Measurements from ENCODE around the gene TMEM187. TPM values are rescaled to one million over a fixed set of nuclear protein-coding genes. Genes with fewer than 3 reads are reported as not detected.
"Not testable (repeated sequence)": the region's sequence is repeated elsewhere in the genome, so short reads cannot be mapped to it uniquely, and the experiment has no call there.

The TMEM187 gene
- total RNA-seq, 2 experiments from 2014 or later = 6.2 to 6.7 TPM

DNA sequence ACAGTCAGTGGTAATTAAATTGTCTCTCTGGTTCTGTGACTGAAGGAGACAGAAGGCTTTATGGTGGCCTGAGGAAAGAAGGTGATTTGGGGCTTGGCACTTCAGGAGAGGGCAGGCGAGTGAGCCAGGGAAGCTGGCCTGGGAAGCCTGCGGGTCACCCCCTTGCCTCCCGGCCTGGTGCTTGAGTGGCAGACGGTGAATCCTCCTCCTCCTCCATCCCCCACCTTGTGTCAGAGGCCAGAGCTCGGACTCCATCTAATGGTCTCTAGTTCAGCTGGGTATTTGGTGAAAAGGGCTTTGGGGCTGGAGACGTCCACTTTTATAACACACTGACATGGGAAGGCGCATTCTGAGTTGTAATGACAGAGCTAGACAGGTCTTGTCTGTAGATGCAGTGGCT lies 8.7 kb downstream of the TMEM187 start:
- Mint-ChIP-seq H3K27me3 (ENCODE audit: low read depth) (no peaks in the 10 kb centered on the region), H3K36me3 (ENCODE audit: low read depth) (peaks cover 7% of the 10 kb centered on the region), H3K9me3 (no peaks in the 10 kb centered on the region), H3K4me1 (ENCODE audit: low read depth) (peaks cover 49% of the 10 kb centered on the region), H3K27ac (peak overlapping the region; percentile 95), H3K4me3 (peak overlapping the region; percentile 63)
- CTCF ChIA-PET = interaction anchor here (0.9 to 1.7 kb wide), 2 partner anchors 10 to 31 kb away, joined by 3 to 6 read pairs; partner anchors contain the start of gene HCFC1
- intact Hi-C loops (cut with micrococcal nuclease) = loop anchor here (5.0 kb wide), 1 partner anchor 36 kb away; the partner anchor contains the start of gene IRAK1
- DNase-seq = no peak

DNA sequence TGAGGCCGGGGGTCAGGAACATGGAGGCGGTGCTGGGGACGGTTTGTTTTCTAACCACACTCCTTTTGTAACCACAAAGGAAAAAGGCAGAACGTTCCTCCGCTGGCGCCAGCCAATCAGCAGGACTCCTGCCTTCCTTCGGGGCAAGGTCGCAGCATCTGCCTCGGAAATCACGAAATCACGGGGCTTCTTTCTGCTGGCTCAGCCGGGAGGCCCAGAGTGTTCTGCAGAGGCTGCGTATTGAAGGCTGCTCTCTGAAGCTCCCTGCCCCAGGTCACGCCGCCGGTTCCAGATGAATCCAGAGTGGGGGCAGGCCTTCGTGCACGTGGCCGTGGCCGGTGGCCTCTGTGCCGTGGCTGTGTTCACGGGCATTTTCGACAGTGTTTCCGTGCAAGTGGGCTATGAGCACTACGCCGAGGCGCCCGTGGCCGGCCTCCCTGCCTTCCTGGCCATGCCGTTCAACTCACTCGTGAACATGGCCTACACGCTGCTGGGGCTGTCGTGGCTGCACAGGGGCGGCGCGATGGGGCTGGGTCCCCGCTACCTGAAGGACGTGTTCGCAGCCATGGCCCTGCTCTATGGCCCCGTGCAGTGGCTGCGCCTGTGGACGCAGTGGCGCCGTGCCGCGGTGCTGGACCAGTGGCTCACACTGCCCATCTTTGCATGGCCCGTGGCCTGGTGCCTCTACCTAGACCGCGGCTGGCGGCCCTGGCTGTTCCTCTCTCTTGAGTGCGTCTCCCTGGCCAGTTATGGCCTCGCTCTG lies 9.4 kb downstream of the TMEM187 start:
- H3K4me3 Mint-ChIP-seq = peak overlapping the region; percentile 63
- CTCF ChIA-PET = interaction anchor here (0.9 to 1.7 kb wide), 2 partner anchors 11 to 32 kb away, joined by 3 to 6 read pairs; partner anchors contain the start of gene HCFC1
- peaks cover 7% of the 10 kb centered on the region for H3K36me3 Mint-ChIP-seq (ENCODE audit: low read depth)
- intact Hi-C loops (cut with micrococcal nuclease) = loop anchor here (5.0 kb wide), 1 partner anchor 35 kb away; the partner anchor contains the start of gene IRAK1
- peak overlapping the region; percentile 95 for H3K27ac Mint-ChIP-seq
- H3K9me3 Mint-ChIP-seq = no peaks in the 10 kb centered on the region
- H3K27me3 Mint-ChIP-seq (ENCODE audit: low read depth) = no peaks in the 10 kb centered on the region
- peak; percentile 83 for DNase-seq
- H3K4me1 Mint-ChIP-seq (ENCODE audit: low read depth) = peaks cover 48% of the 10 kb centered on the region

DNA sequence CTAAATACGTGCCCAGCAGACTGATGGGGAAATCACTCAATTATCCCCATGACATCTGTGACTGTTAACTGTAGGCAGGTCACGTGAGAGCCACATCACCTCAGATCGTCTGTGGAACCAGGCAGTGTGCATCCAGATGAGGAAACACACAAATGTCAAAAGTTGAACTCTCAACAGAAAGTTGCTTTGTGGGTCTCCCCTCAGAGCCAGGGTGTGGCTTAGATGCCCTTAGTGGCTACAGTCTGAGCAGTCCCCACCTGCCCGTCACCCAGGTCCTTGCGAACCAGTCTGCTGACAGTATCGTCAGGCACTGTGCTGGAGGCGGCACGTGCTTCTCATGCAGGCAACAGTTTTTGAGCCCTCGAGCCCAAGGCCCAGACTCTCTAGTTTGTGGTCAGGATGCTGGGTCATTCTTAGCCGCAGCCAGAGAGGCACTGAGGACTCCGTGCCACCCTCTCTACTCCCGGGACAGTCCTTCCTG lies 10.8 kb downstream of the TMEM187 start:
- H3K36me3 Mint-ChIP-seq (ENCODE audit: low read depth) = peaks cover 7% of the 10 kb centered on the region
- DNase-seq = peak; percentile 49
- no peak overlapping the region for H3K4me3 Mint-ChIP-seq
- H3K27ac Mint-ChIP-seq = peak overlapping the region; percentile 95
- no peaks in the 10 kb centered on the region for H3K27me3 Mint-ChIP-seq (ENCODE audit: low read depth)
- CTCF ChIA-PET = interaction anchor here (0.5 kb wide), 1 partner anchor 73 kb away, joined by 5 read pairs; no protein-coding TSS in a partner anchor
- H3K9me3 Mint-ChIP-seq = no peaks in the 10 kb centered on the region
- intact Hi-C loops (cut with micrococcal nuclease) = loop anchor here (5.0 kb wide), 1 partner anchor 34 kb away; the partner anchor contains the start of gene IRAK1
- peaks cover 47% of the 10 kb centered on the region for H3K4me1 Mint-ChIP-seq (ENCODE audit: low read depth)

DNA sequence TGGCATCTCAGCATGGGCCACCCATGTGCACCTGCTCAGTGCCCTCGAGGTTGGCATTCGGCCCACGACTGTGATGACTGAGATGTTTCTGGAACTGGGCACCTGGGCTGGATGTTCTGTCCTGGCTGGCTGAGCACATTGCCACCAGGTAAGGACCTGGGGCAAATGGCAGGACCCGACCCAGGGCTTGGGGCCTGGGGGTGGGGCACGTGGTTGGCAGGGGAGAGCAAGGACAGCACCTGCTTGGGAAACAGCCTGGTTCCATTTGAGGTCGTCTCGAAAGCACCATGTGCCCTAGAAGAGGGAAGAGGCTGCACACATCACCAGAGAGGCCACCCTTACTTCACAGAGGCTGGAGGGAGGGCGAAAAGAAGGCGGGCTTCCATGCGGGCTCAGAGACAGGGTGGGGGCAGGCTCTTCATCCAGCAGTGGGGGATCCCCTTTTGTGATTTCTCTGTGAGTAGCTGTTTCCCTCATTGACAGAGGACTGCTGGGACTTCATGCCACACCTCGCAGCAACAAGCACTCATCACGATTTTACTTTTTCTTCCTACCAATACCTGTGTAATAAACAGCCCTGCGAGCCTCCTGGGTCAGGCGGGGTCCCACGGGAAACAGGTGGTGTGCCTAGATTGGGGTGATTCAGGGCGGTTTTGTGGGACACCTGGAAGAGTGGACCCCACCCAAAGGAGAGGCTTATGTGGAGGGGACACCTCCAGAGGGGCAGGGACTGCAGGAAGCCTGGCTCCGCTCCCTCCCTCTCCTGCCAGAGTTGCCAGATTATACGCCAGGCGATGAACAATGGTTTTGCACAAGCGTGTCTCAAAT lies 12.0 kb downstream of the TMEM187 start:
- Mint-ChIP-seq H3K27me3 (ENCODE audit: low read depth) (no peaks in the 10 kb centered on the region), H3K36me3 (ENCODE audit: low read depth) (peaks cover 7% of the 10 kb centered on the region), H3K4me1 (ENCODE audit: low read depth) (peaks cover 52% of the 10 kb centered on the region), H3K4me3 (peak overlapping the region; percentile 82), H3K27ac (peak overlapping the region; percentile 99), H3K9me3 (no peaks in the 10 kb centered on the region)
- DNase-seq = peak; percentile 77
- intact Hi-C loops (cut with micrococcal nuclease) = loop anchor here (1.0 to 5.0 kb wide), 2 partner anchors 12 to 33 kb away; partner anchors contain the start of genes IRAK1 and TMEM187
- CTCF ChIA-PET = interaction anchor here (1.2 kb wide), 2 partner anchors 10 to 29 kb away, joined by 3 to 4 read pairs; no protein-coding TSS in a partner anchor

DNA sequence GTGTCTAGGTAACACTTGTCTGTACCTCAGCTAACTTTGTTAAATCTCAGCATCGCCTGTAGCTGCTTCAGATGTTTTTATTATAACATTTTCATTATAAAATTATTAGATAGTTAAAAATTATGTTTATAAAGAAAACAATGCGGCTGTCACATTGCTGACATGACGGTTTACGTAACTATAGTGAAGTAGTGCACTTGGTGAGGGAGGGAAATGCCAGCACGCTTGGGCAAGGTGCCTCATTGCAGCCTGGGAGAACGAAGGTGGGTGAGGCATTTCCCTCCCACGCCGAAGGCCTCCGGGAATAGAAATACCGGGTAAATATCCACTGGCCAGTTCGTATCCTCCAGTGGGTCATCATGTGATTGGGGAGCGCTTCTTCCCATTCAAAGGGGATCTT lies 15.9 kb downstream of the TMEM187 start:
- CTCF ChIA-PET = no interaction called here
- H3K4me3 Mint-ChIP-seq = no peak overlapping the region
- intact Hi-C loops (cut with micrococcal nuclease) = no loop called here

DNA sequence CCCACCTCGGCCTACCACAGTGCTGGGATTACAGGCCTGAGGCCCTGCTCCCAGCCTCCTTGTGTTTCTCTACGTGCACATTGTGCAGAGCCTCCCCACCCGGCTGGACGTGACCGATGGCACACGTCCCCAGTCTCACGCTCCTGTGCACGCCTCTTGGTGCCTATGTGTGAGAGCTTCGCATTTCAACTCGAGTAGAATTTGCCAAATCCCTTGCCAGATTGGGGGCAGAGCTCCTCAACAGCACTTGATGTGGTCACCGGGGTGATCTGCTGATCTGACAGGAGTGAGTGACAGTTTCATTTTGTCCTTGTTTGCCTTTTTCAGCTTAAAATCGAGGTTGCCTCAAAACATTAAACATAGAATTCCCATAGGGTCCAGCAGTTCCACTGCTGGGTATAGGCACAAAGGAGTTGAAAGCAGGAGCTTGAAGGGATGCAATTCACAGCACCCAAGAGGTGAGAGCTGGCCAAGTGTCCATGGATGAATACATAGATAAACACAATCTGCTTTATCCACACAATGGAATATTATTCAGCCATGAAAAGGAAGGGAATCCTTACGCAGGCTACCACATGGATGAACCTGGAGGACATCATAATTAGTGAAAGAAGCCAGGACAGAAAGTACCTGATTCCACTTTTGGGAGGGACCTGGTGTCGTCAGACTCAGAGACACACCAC lies 17.6 kb downstream of the TMEM187 start:
- no peaks in the 10 kb centered on the region for H3K9me3 Mint-ChIP-seq
- CTCF ChIA-PET = interaction anchor here (0.8 to 2.2 kb wide), 2 partner anchors 14 to 24 kb away, joined by 3 to 12 read pairs; no protein-coding TSS in a partner anchor
- H3K36me3 Mint-ChIP-seq (ENCODE audit: low read depth) = no peaks in the 10 kb centered on the region
- H3K27ac Mint-ChIP-seq = no peak overlapping the region
- no peak for DNase-seq
- peaks cover 17% of the 10 kb centered on the region for H3K4me1 Mint-ChIP-seq (ENCODE audit: low read depth)
- no peaks in the 10 kb centered on the region for H3K27me3 Mint-ChIP-seq (ENCODE audit: low read depth)
- intact Hi-C loops (cut with micrococcal nuclease) = no loop called here
- peak overlapping the region; percentile 39 for H3K4me3 Mint-ChIP-seq

More for the DNA sequence above, 15.9 kb downstream of the TMEM187 start:
- no peaks in the 10 kb centered on the region for H3K36me3 Mint-ChIP-seq (ENCODE audit: low read depth)
- H3K9me3 Mint-ChIP-seq = no peaks in the 10 kb centered on the region
- H3K27ac Mint-ChIP-seq = peak overlapping the region; percentile 56
- DNase-seq = no peak
- H3K4me1 Mint-ChIP-seq (ENCODE audit: low read depth) = peaks cover 33% of the 10 kb centered on the region
- no peaks in the 10 kb centered on the region for H3K27me3 Mint-ChIP-seq (ENCODE audit: low read depth)

DNA sequence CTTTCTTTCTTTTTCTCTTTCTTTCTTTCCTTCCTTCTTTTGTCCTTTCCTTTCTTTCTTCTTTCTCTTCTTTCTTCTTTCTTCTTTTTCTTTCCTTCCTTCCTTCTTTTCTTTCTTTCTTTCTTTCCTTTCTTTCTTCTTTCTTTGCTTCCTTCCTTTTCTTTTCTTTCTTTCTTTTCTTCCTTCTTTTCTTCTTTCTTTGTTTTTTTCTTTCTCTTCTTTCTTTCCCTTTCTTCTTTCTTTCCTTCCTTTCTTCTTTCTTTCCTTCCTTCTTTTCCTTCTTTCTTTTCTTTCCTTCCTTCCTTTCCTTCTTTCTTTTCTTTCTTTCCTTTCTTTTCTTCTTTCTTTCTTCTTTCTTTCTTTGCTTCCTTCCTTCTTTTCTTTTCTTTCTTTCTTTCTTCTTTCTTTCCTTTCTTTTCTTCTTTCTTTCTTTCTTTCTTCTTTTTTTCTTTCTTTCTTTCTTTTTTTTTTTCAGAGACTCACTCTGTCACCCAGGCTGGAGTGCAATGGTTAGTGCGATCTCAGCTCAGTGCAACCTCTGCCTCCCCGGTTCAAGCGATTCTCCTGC lies 18.5 kb downstream of the TMEM187 start:
- CTCF ChIA-PET = interaction anchor here (2.2 kb wide), 1 partner anchor 23 kb away, joined by 12 read pairs; no protein-coding TSS in a partner anchor
- Mint-ChIP-seq H3K9me3 (no peaks in the 10 kb centered on the region), H3K27ac (no peak overlapping the region), H3K36me3 (ENCODE audit: low read depth) (no peaks in the 10 kb centered on the region), H3K27me3 (ENCODE audit: low read depth) (no peaks in the 10 kb centered on the region), H3K4me1 (ENCODE audit: low read depth) (peaks cover 17% of the 10 kb centered on the region), H3K4me3 (no peak overlapping the region)
- no peak for DNase-seq
- intact Hi-C loops (cut with micrococcal nuclease) = no loop called here

DNA sequence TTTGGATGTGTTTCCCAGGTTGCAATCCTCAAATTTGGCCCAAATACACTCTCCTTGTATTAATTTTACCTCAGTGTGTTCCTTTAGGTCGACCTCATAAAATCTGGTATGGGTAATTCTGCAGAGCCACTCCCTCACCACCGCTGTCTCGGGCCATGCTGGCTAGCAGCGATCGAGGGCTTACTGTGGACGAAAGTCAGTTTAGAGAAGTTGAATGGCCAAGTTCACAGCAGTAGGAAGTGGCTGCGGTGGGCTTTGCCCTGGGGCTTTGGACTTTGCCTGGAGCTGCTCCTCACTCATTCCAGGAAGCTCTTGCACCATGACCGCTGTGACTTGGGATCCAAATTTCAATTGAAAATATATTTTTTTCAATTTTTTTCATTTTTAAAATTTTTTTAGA lies 19.6 kb downstream of the TMEM187 start:
- Mint-ChIP-seq H3K27me3 (ENCODE audit: low read depth) (no peaks in the 10 kb centered on the region), H3K4me3 (no peak overlapping the region), H3K36me3 (ENCODE audit: low read depth) (no peaks in the 10 kb centered on the region), H3K27ac (no peak overlapping the region), H3K9me3 (no peaks in the 10 kb centered on the region), H3K4me1 (ENCODE audit: low read depth) (peaks cover 17% of the 10 kb centered on the region)
- CTCF ChIA-PET = no interaction called here
- no peak for DNase-seq
- intact Hi-C loops (cut with micrococcal nuclease) = no loop called here

DNA sequence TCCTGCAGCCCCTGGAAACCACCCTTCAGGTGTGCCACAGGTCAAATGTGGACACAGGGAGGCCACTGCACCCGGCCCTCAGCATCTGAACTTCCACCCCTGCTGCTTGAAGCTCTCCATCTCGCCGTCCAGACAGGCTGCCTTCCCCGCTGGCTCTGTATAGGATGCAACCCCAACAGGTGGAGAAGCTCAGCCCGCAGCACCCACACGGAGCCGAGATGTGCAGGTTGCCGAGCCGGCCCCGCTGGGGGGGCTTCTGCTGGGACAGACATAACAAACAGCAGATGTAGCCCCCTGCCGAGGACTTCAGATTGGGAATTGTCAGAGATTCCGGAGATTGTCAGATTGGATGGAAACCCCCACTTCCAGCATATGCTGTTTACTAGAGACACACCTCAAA lies 20.5 kb downstream of the TMEM187 start:
- H3K4me1 Mint-ChIP-seq (ENCODE audit: low read depth) = peaks cover 17% of the 10 kb centered on the region
- no peak overlapping the region for H3K27ac Mint-ChIP-seq
- no peaks in the 10 kb centered on the region for H3K27me3 Mint-ChIP-seq (ENCODE audit: low read depth)
- CTCF ChIA-PET = no interaction called here
- DNase-seq = no peak
- no peaks in the 10 kb centered on the region for H3K9me3 Mint-ChIP-seq
- intact Hi-C loops (cut with micrococcal nuclease) = no loop called here
- no peak overlapping the region for H3K4me3 Mint-ChIP-seq
- H3K36me3 Mint-ChIP-seq (ENCODE audit: low read depth) = no peaks in the 10 kb centered on the region

DNA sequence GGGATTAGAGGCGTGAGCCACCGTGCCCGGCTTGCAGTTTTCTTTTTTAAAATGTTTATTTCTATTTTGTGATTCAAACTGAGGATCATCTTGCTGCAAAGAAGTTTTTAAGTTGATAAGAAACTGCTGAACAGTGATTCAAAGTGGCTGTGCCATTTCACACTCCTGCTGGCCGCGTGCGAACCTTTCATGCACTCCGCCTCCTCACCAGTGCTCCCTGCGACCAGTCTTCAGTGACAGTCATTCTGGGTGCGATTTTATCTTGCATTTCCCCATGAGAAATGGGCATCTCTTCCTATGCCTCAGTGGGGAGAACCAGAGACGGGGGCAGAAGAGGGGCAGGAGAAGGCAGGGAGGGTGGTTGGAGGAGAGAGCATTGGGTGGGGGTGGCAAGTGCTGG lies 21.4 kb downstream of the TMEM187 start:
- Mint-ChIP-seq H3K4me3 (no peak overlapping the region), H3K27ac (no peak overlapping the region), H3K4me1 (ENCODE audit: low read depth) (peaks cover 17% of the 10 kb centered on the region), H3K27me3 (ENCODE audit: low read depth) (no peaks in the 10 kb centered on the region), H3K36me3 (ENCODE audit: low read depth) (no peaks in the 10 kb centered on the region), H3K9me3 (no peaks in the 10 kb centered on the region)
- intact Hi-C loops (cut with micrococcal nuclease) = no loop called here
- CTCF ChIA-PET = no interaction called here
- no peak for DNase-seq

DNA sequence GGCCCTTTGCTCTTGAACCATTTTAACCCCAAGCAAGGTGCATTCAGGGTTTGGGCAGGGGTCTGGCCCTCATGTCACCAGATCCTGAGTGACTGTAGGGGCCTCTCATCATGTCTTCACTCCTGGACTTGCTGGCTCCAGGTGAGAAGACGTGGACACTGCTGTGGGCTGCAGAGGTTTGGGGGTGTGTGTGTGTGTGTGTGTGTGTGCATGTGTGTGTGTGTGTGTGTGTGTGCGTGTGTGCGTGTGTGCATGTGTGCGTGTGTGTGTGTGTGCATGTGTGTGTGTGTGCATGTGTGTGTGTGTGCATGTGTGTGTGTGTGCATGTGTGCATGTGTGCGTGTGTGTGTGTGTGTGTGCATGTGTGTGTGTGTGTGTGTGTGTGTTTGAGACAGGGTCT lies 21.8 kb downstream of the TMEM187 start:
- DNase-seq; H3K36me3 Mint-ChIP-seq (ENCODE audit: low read depth); H3K9me3 Mint-ChIP-seq; H3K4me3 Mint-ChIP-seq; H3K27me3 Mint-ChIP-seq (ENCODE audit: low read depth); H3K27ac Mint-ChIP-seq; intact Hi-C loops (cut with micrococcal nuclease): not testable (repeated sequence)
- H3K4me1 Mint-ChIP-seq (ENCODE audit: low read depth) = peaks cover 14% of the 10 kb centered on the region
- CTCF ChIA-PET = interaction anchor here (2.0 kb wide), 1 partner anchor 19 kb away, joined by 5 read pairs; no protein-coding TSS in a partner anchor
